Stimulated activated CD4-positive, alpha-beta T cell treated with anti-CD3 and anti-CD28 coated beads, TNF-alpha, amount 100 ng/mL, for 4 hours (primary cell): ENCODE measurements around the gene TSGA10.
"Not testable (repeated sequence)": the region's sequence is repeated elsewhere in the genome, so short reads cannot be mapped to it uniquely, and the experiment has no call there.

Experiments
- DNase-seq, 3 experiments: peaks; one replicate each; pipeline ENCODE4 v3.0.0-alpha.2; 2020; ENCODE audit warnings: low read depth in 3 of 3

Gene TSGA10

GRCh38 chr2:99154643-99155536 lies at the start of gene TSGA10, which contains the start of gene LIPT1:
TSGA10 (minus strand) TSS chr2:99154942; CDS start chr2:99109439, 45,503 bp downstream.
LIPT1 (plus strand) TSS chr2:99154967; CDS start chr2:99161958, 6,991 bp downstream.
- DNase-seq: peak; percentile 82 to 87 (median 84)

- DNase-seq: no peak
These were observed 47.4 kb upstream of the TSGA10 start for GRCh38 chr2:99201959-99202678.

- no peak for DNase-seq
These were observed 45.5 kb upstream of the TSGA10 start for GRCh38 chr2:99200076-99200800.

- no peak for DNase-seq
These were observed 43.5 kb upstream of the TSGA10 start for GRCh38 chr2:99198103-99198841.

- DNase-seq: not testable (repeated sequence)
These were observed 37.6 kb upstream of the TSGA10 start for GRCh38 chr2:99192364-99192763.

- no peak for DNase-seq
These were observed 35.8 kb upstream of the TSGA10 start for GRCh38 chr2:99190548-99190947.

GRCh38 chr2:99188357-99188756 lies 33.6 kb upstream of the TSGA10 start:
- no peak for DNase-seq

- DNase-seq: no peak
These were observed 32.3 kb upstream of the TSGA10 start for GRCh38 chr2:99187011-99187410.

GRCh38 chr2:99184811-99185210 lies 30.1 kb upstream of the TSGA10 start:
- DNase-seq: no peak

- no peak for DNase-seq
These were observed 28.3 kb upstream of the TSGA10 start for GRCh38 chr2:99183025-99183424.

GRCh38 chr2:99181624-99182000 lies 26.9 kb upstream of the TSGA10 start:
- DNase-seq: no peak

- DNase-seq: peak; percentile 60 to 85 (median 77)
These were observed 26.2 kb upstream of the TSGA10 start, which contains the start of the genes MITD1 and MRPL30 for GRCh38 chr2:99180755-99181623. MITD1 (minus strand) TSS chr2:99181058; CDS start chr2:99180981, 77 bp downstream. MRPL30 (plus strand) TSS chr2:99181184; CDS start chr2:99186204, 5,020 bp downstream.

- DNase-seq: no peak
These were observed 16.8 kb upstream of the TSGA10 start for GRCh38 chr2:99171377-99172140.

- no peak for DNase-seq
These were observed 14.8 kb upstream of the TSGA10 start for GRCh38 chr2:99169534-99169933.

- DNase-seq: no peak
These were observed 11.5 kb upstream of the TSGA10 start for GRCh38 chr2:99166218-99166617.

GRCh38 chr2:99159594-99159993 lies 4.9 kb upstream of the TSGA10 start:
- no peak for DNase-seq

GRCh38 chr2:99158599-99158998 lies 3.9 kb upstream of the TSGA10 start:
- no peak for DNase-seq

GRCh38 chr2:99156891-99157290 lies 2.1 kb upstream of the TSGA10 start:
- no peak for DNase-seq

- DNase-seq: no peak
These were observed 679 bp downstream of the TSGA10 start for GRCh38 chr2:99153921-99154604.
